HepG2 (cell line): ENCODE data around the gene SSH3. TPM values are rescaled to one million over a fixed set of nuclear protein-coding genes. Genes with fewer than 3 reads are reported as not detected.

Experiments used
- CENPX ChIP-seq: sonication (generic); formaldehyde crosslinking; IDR thresholded peaks from 2 replicates; pipeline ENCODE4 v1.9.0; 2021; ENCODE audit warnings: mild to moderate bottlenecking, missing genetic modification reagents, moderate library complexity
- EP300 ChIP-seq, 3 experiments: sonication (generic) in 1 of 3; formaldehyde crosslinking in 1 of 3; IDR thresholded peaks; 2 replicates each; pipeline versions ENCODE4 v1.5.1 to v1.6.1; 2011 to 2020; ENCODE audit warnings: low read depth in 2 of 3, low read length in 2 of 3, borderline replicate concordance in 1 of 3, improper control_type of control experiment in 1 of 3, mild to moderate bottlenecking in 1 of 3, missing genetic modification reagents in 1 of 3, moderate library complexity in 1 of 3
- ZFP82 ChIP-seq: sonication (generic); formaldehyde crosslinking; IDR thresholded peaks from 2 replicates; pipeline ENCODE4 v1.5.1; 2020; ENCODE audit warnings: mild to moderate bottlenecking, missing genetic modification reagents, borderline replicate concordance
- ZNF329 ChIP-seq: sonication (generic); formaldehyde crosslinking; IDR thresholded peaks from 2 replicates; pipeline ENCODE4 v1.9.0; 2021; ENCODE audit warnings: low read depth, mild to moderate bottlenecking, missing genetic modification reagents
- ZNF451 ChIP-seq: sonication (generic); formaldehyde crosslinking; IDR thresholded peaks from 2 replicates; pipeline ENCODE4 v1.5.0; 2020; ENCODE audit warnings: mild to moderate bottlenecking, missing genetic modification reagents
- ZNF572 ChIP-seq: sonication (generic); formaldehyde crosslinking; IDR thresholded peaks from 2 replicates; pipeline ENCODE4 v1.5.1; 2020; ENCODE audit warnings: mild to moderate bottlenecking, missing genetic modification reagents
- ZNF660 ChIP-seq: sonication (generic); formaldehyde crosslinking; IDR thresholded peaks from 2 replicates; pipeline ENCODE4 v1.5.1; 2020; ENCODE audit warnings: mild to moderate bottlenecking, low read depth, missing genetic modification reagents, borderline replicate concordance
- polyA plus RNA-seq, 8 experiments: library from polyadenylated mRNA; depleted of rRNA in 3 of 8; stranded (reverse) in 7 of 8; unstranded in 1 of 8; fragments of >200 nt; fragmentation: Illumina TruSeq in 4 of 8; extraction: Trizol in 4 of 8; gene quantifications; 2 replicates each; pipeline versions ENCODE4 v1.2.1 to v1.2.3, GENCODE V29; 2011 to 2016; ENCODE audit warnings: low read depth in 4 of 8, missing spikeins in 1 of 8, mixed read lengths in 1 of 8; ENCODE audit not compliant: insufficient read depth in 1 of 8
- total RNA-seq, 5 experiments: library from RNA; depleted of rRNA; stranded (reverse); fragments of >200 nt; fragmentation: Illumina TruSeq; extraction: Trizol; gene quantifications; 2 replicates each; pipeline ENCODE4 v1.2.3, GENCODE V29; 2016; ENCODE audit warnings: low read depth in 1 of 5
- TF ChIP-seq, protein P1 (sequence below): sonication (generic); formaldehyde crosslinking; IDR thresholded peaks from 2 replicates; pipeline ENCODE4 v1.4.0; 2020; ENCODE audit warnings: missing genetic modification reagents
- TF ChIP-seq, protein P2 (sequence below), 2 experiments: fragments of 450-650 bp in 1 of 2; sonication (generic) in 1 of 2; formaldehyde crosslinking in 1 of 2; IDR thresholded peaks; 2 replicates each; pipeline versions ENCODE4 v1.6.1 to v1.8.0; 2016 to 2022; ENCODE audit warnings: antibody characterized with exemption in 1 of 2, mild to moderate bottlenecking in 1 of 2, missing genetic modification reagents in 1 of 2
- TF ChIP-seq, protein P3 (sequence below): sonication (generic); formaldehyde crosslinking; IDR thresholded peaks from 2 replicates; pipeline ENCODE4 v1.4.0; 2020; ENCODE audit warnings: low read depth, mild to moderate bottlenecking, missing genetic modification reagents
- TF ChIP-seq, protein P4 (sequence below): sonication (generic); formaldehyde crosslinking; IDR thresholded peaks from 2 replicates; pipeline ENCODE4 v1.5.0; 2020; ENCODE audit warnings: missing genetic modification reagents

SSH3 gene
- total and polyA plus RNA-seq, 2 of the 13 experiments (the other 11 are each of a cell fraction or from before 2014, with no cell fraction given), result 12.4 to 18.8 TPM

DNA sequence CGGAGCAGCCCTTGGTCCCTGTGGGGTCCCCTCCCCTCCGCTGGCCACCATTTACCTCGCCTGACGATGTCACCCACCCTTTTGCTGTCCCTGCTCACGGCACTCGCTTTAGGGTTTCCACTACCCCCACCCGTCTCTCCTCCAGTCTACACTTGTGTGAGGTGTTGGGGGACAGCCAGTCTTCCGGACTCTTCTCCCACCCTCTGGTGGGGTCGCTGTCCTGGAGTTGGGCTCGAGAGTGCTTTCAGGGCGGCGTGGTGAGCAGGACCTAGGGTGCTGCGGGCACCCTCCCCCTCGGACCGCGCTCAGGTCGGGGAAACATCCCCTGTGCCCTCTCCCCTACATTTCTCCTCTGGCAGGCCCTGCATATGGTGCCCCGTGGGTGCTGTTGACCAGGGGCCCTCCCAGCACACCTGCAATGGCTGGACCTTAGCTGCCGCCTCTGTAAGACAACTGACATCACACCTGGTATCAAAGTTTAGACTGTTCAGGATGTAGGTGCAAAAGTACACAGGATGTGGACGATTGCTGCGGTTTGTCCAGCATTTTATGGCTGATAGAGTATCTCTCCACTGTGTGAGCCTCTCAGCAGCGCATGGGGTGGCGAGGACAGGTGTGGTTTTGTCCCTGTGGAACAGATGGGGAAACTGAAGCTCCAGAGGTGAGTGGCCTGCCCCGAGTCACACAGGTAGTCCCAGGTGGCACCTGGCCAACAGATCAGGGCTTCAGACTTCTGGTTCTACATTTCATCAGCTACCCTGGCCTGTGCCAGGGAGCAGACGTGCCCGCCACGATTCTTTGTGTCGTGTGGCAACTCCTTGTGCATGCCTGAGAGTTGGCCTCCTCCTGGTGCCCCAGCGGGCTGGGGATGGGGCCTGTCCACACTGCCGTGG, 35.9 kb upstream of the SSH3 start (continued):
- TF ChIP-seq, protein P1, sequence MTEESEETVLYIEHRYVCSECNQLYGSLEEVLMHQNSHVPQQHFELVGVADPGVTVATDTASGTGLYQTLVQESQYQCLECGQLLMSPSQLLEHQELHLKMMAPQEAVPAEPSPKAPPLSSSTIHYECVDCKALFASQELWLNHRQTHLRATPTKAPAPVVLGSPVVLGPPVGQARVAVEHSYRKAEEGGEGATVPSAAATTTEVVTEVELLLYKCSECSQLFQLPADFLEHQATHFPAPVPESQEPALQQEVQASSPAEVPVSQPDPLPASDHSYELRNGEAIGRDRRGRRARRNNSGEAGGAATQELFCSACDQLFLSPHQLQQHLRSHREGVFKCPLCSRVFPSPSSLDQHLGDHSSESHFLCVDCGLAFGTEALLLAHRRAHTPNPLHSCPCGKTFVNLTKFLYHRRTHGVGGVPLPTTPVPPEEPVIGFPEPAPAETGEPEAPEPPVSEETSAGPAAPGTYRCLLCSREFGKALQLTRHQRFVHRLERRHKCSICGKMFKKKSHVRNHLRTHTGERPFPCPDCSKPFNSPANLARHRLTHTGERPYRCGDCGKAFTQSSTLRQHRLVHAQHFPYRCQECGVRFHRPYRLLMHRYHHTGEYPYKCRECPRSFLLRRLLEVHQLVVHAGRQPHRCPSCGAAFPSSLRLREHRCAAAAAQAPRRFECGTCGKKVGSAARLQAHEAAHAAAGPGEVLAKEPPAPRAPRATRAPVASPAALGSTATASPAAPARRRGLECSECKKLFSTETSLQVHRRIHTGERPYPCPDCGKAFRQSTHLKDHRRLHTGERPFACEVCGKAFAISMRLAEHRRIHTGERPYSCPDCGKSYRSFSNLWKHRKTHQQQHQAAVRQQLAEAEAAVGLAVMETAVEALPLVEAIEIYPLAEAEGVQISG (CRISPR knock-in tag), result peak; percentile 21; the same call in 1 of the 2 replicates
- 0 out of 2 replicates have a peak, but pooled peaks have one; percentile 20 for TF ChIP-seq ZNF660 (CRISPR knock-in tag)
- no peak for TF ChIP-seq CENPX
- TF ChIP-seq, protein P2, sequence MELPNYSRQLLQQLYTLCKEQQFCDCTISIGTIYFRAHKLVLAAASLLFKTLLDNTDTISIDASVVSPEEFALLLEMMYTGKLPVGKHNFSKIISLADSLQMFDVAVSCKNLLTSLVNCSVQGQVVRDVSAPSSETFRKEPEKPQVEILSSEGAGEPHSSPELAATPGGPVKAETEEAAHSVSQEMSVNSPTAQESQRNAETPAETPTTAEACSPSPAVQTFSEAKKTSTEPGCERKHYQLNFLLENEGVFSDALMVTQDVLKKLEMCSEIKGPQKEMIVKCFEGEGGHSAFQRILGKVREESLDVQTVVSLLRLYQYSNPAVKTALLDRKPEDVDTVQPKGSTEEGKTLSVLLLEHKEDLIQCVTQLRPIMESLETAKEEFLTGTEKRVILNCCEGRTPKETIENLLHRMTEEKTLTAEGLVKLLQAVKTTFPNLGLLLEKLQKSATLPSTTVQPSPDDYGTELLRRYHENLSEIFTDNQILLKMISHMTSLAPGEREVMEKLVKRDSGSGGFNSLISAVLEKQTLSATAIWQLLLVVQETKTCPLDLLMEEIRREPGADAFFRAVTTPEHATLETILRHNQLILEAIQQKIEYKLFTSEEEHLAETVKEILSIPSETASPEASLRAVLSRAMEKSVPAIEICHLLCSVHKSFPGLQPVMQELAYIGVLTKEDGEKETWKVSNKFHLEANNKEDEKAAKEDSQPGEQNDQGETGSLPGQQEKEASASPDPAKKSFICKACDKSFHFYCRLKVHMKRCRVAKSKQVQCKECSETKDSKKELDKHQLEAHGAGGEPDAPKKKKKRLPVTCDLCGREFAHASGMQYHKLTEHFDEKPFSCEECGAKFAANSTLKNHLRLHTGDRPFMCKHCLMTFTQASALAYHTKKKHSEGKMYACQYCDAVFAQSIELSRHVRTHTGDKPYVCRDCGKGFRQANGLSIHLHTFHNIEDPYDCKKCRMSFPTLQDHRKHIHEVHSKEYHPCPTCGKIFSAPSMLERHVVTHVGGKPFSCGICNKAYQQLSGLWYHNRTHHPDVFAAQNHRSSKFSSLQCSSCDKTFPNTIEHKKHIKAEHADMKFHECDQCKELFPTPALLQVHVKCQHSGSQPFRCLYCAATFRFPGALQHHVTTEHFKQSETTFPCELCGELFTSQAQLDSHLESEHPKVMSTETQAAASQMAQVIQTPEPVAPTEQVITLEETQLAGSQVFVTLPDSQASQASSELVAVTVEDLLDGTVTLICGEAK (IDR thresholded peaks at IDR 0.05), result no peak
- TF ChIP-seq, protein P2 (CRISPR knock-in tag; IDR thresholded peaks at IDR 0.05), result peak; percentile 38; the same call in 1 of the 2 replicates
- TF ChIP-seq, protein P3, sequence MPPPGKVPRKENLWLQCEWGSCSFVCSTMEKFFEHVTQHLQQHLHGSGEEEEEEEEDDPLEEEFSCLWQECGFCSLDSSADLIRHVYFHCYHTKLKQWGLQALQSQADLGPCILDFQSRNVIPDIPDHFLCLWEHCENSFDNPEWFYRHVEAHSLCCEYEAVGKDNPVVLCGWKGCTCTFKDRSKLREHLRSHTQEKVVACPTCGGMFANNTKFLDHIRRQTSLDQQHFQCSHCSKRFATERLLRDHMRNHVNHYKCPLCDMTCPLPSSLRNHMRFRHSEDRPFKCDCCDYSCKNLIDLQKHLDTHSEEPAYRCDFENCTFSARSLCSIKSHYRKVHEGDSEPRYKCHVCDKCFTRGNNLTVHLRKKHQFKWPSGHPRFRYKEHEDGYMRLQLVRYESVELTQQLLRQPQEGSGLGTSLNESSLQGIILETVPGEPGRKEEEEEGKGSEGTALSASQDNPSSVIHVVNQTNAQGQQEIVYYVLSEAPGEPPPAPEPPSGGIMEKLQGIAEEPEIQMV (CRISPR knock-in tag), result no peak
- 0 out of 2 replicates have a peak, but pooled peaks have one; percentile 25 for TF ChIP-seq ZNF572 (CRISPR knock-in tag)
- TF ChIP-seq ZNF451, result peak; percentile 50; the same call in 1 of the 2 replicates
- TF ChIP-seq EP300 (IDR thresholded peaks at IDR 0.05; ENCODE audit: low read depth in 2 of 2, low read length in 2 of 2), result peak in 1 of 2 experiments; percentile 13; a peak in 1 of 4 replicates
- TF ChIP-seq EP300 (CRISPR knock-in tag; IDR thresholded peaks at IDR 0.05; ENCODE audit: borderline replicate concordance), result no peak; the same call in 1 of the 2 replicates
- no peak for TF ChIP-seq ZNF329 (CRISPR knock-in tag)
- no peak; the same call in 1 of the 2 replicates for TF ChIP-seq ZFP82 (CRISPR knock-in tag)
- TF ChIP-seq, protein P4, sequence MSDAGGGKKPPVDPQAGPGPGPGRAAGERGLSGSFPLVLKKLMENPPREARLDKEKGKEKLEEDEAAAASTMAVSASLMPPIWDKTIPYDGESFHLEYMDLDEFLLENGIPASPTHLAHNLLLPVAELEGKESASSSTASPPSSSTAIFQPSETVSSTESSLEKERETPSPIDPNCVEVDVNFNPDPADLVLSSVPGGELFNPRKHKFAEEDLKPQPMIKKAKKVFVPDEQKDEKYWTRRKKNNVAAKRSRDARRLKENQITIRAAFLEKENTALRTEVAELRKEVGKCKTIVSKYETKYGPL (CRISPR knock-in tag), result no peak
